Measurements from ENCODE around the gene EGFL6. TPM values are rescaled to one million over a fixed set of nuclear protein-coding genes. Genes with fewer than 3 reads are reported as not detected.
A peak's percentile ranks its signal among the peaks of the same experiment; 100 is the strongest.

The EGFL6 gene
- polyA plus RNA-seq, 1 donor (not counting 4 experiments of a cell fraction or from before 2014, with no cell fraction given) = 0.38 TPM

DNA sequence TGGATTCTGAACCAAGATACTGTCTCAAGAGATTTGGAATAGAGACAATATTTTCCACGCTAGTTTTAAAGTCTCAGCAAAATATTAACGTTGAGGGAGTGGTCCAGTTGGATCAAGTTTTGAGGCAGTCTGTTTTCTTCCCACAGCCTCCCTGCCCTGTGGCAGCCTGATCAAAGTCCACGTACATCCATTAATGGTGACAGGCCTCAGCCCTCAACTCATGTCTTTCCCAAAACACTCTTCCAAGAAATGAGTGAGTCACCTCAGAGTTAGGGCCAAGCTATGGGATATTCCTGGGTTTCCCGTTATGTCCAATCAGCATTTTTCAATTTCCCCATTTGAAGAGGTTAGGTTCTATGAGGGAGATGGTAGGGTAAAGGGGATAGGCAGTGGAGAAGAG lies 28.5 kb downstream of the EGFL6 start:
- Histone ChIP-seq H2AFZ (ENCODE audit: control insufficient read depth, low read length) (no peak overlapping the region), H3K4me1 (ENCODE audit: control insufficient read depth, extremely low read depth, insufficient read depth, low read length) (no peaks in the 10 kb centered on the region), H3K9ac (ENCODE audit: control insufficient read depth, extremely low read depth, insufficient read depth, low read length) (no peak overlapping the region), H3K4me3 (ENCODE audit: control insufficient read depth in 2 of 3, extremely low read depth in 1 of 3, insufficient read depth in 2 of 3, low read depth in 1 of 3, low read length in 3 of 3) (no peak overlapping the region), H3K79me2 (ENCODE audit: control insufficient read depth, insufficient read depth, low read length) (no peaks in the 10 kb centered on the region), H3K9me1 (ENCODE audit: control insufficient read depth, extremely low read depth, insufficient read depth, low read length) (no peaks in the 10 kb centered on the region), H3K27ac (ENCODE audit: control insufficient read depth, insufficient read depth, low read length) (no peak overlapping the region), H3K9me3 (ENCODE audit: control insufficient read depth, low read depth, low read length) (no peaks in the 10 kb centered on the region), H4K20me1 (ENCODE audit: control insufficient read depth, extremely low read depth, insufficient read depth, low read length) (no peaks in the 10 kb centered on the region), H3K36me3 (ENCODE audit: control insufficient read depth in 2 of 2, extremely low read depth in 1 of 2, insufficient read depth in 2 of 2, low read length in 2 of 2) (no peaks in the 10 kb centered on the region), H3K4me2 (ENCODE audit: control insufficient read depth, extremely low read depth, insufficient read depth, low read depth, low read length) (no peak overlapping the region), H3K27me3 (ENCODE audit: control insufficient read depth, extremely low read depth, insufficient read depth, low read length) (peaks cover 15% of the 10 kb centered on the region)
- FAIRE-seq = no peak
- TF ChIP-seq, protein P1, sequence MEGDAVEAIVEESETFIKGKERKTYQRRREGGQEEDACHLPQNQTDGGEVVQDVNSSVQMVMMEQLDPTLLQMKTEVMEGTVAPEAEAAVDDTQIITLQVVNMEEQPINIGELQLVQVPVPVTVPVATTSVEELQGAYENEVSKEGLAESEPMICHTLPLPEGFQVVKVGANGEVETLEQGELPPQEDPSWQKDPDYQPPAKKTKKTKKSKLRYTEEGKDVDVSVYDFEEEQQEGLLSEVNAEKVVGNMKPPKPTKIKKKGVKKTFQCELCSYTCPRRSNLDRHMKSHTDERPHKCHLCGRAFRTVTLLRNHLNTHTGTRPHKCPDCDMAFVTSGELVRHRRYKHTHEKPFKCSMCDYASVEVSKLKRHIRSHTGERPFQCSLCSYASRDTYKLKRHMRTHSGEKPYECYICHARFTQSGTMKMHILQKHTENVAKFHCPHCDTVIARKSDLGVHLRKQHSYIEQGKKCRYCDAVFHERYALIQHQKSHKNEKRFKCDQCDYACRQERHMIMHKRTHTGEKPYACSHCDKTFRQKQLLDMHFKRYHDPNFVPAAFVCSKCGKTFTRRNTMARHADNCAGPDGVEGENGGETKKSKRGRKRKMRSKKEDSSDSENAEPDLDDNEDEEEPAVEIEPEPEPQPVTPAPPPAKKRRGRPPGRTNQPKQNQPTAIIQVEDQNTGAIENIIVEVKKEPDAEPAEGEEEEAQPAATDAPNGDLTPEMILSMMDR (optimal IDR thresholded peaks at IDR 0.05 in 1 of 3, IDR thresholded peaks at IDR 0.05 in 1 of 3, conservative IDR thresholded peaks at IDR 0.05 in 1 of 3; ENCODE audit: extremely low read depth in 1 of 3, insufficient read depth in 2 of 3, low read length in 3 of 3) = no peak
- TF ChIP-seq EZH2 (IDR thresholded peaks at IDR 0.05; ENCODE audit: low read length) = no peak
- dilution Hi-C loops (cut with MboI; ENCODE audit: extremely low pct_ligation_motif_present, low sequenced_read_pairs) = no loop called here
- no peak for DNase-seq (ENCODE audit: low read depth, low spot score)

DNA sequence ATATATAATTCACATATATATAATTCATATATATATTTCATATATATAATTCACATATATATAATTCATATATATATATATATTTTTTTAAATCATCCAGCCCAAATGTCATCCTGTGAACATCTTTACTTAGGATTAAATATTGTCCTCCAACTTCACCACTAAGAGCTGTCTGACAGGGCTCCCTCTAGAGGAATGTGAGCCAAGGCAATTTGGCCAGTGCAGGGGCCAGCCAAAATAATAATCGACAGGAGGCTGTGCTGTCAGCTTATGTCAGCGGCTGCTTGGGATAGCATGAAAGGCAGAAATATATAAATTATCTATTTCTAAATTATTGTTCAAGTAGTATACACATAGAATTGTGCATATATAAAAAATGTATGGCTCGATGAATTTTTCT lies 29.5 kb downstream of the EGFL6 start:
- Histone ChIP-seq H2AFZ (ENCODE audit: control insufficient read depth, low read length) (no peak overlapping the region), H3K27me3 (ENCODE audit: control insufficient read depth, extremely low read depth, insufficient read depth, low read length) (peaks cover 9% of the 10 kb centered on the region), H3K27ac (ENCODE audit: control insufficient read depth, insufficient read depth, low read length) (no peak overlapping the region), H3K79me2 (ENCODE audit: control insufficient read depth, insufficient read depth, low read length) (no peaks in the 10 kb centered on the region), H3K4me2 (ENCODE audit: control insufficient read depth, extremely low read depth, insufficient read depth, low read depth, low read length) (no peak overlapping the region), H3K9ac (ENCODE audit: control insufficient read depth, extremely low read depth, insufficient read depth, low read length) (no peak overlapping the region), H3K9me1 (ENCODE audit: control insufficient read depth, extremely low read depth, insufficient read depth, low read length) (no peaks in the 10 kb centered on the region), H3K36me3 (ENCODE audit: control insufficient read depth in 2 of 2, extremely low read depth in 1 of 2, insufficient read depth in 2 of 2, low read length in 2 of 2) (no peaks in the 10 kb centered on the region), H4K20me1 (ENCODE audit: control insufficient read depth, extremely low read depth, insufficient read depth, low read length) (no peaks in the 10 kb centered on the region), H3K4me1 (ENCODE audit: control insufficient read depth, extremely low read depth, insufficient read depth, low read length) (no peaks in the 10 kb centered on the region), H3K4me3 (ENCODE audit: control insufficient read depth in 2 of 3, extremely low read depth in 1 of 3, insufficient read depth in 2 of 3, low read depth in 1 of 3, low read length in 3 of 3) (no peak overlapping the region), H3K9me3 (ENCODE audit: control insufficient read depth, low read depth, low read length) (no peaks in the 10 kb centered on the region)
- FAIRE-seq = no peak
- DNase-seq (ENCODE audit: low read depth, low spot score) = no peak
- dilution Hi-C loops (cut with MboI; ENCODE audit: extremely low pct_ligation_motif_present, low sequenced_read_pairs) = no loop called here
- TF ChIP-seq, protein P1 (optimal IDR thresholded peaks at IDR 0.05 in 1 of 3, IDR thresholded peaks at IDR 0.05 in 1 of 3, conservative IDR thresholded peaks at IDR 0.05 in 1 of 3; ENCODE audit: extremely low read depth in 1 of 3, insufficient read depth in 2 of 3, low read length in 3 of 3) = peak; percentile 29 to 53 (median 37)
- TF ChIP-seq EZH2 (IDR thresholded peaks at IDR 0.05; ENCODE audit: low read length) = no peak

Measured in keratinocyte (primary cell).